H1 (cell line): ENCODE measurements around the gene PITPNM1. TPM values are rescaled to one million over a fixed set of nuclear protein-coding genes. Genes with fewer than 3 reads are reported as not detected.
"Not testable (repeated sequence)": the region's sequence is repeated elsewhere in the genome, so short reads cannot be mapped to it uniquely, and the experiment has no call there.

ENCODE experiments used
- CTCF ChIA-PET: fragments of 300-600 bp; sonication (Branson Sonifier 250); formaldehyde crosslinking; loops from one replicate; lab custom pipeline; 2021; ENCODE audit not compliant: partially characterized antibody; lab: Charles Lee
- POLR2A ChIA-PET: fragments of 300-600 bp; sonication (Branson Sonifier 250); formaldehyde crosslinking; loops from one replicate; lab custom pipeline; 2021; ENCODE audit warnings: inconsistent platforms; ENCODE audit not compliant: partially characterized antibody; lab: Charles Lee
- DNase-seq, 2 experiments: peaks; one replicate each; pipeline versions ENCODE4 v3.0.0 to v3.0.0-alpha.2; 2010 to 2022; ENCODE audit warnings: low spot score in 2 of 2, low read depth in 1 of 2, mixed read lengths in 1 of 2
- FAIRE-seq: peaks from 2 replicates; lab custom pipeline; 2011; peaks lifted over from hg19 to GRCh38; lab: Jason Lieb, UNC
- H2AFZ ChIP-seq: 2 replicates; pipeline ENCODE4 v1.8.1; 2012; ENCODE audit warnings: low read length, inconsistent platforms
- H2AK5ac ChIP-seq: 2 replicates; pipeline ENCODE4 v1.6.1; 2013; ENCODE audit warnings: low read depth, low read length
- H2BK120ac ChIP-seq: replicated peaks from 2 replicates; pipeline ENCODE3; 2013; ENCODE audit warnings: low read depth, low read length, inconsistent platforms
- H2BK12ac ChIP-seq: 2 replicates; pipeline ENCODE4 v1.6.1; 2013; ENCODE audit warnings: low read depth, low read length
- H2BK15ac ChIP-seq: 2 replicates; pipeline ENCODE4 v1.6.1; 2013; ENCODE audit warnings: low read length
- H2BK20ac ChIP-seq: 2 replicates; pipeline ENCODE4 v1.6.1; 2013; ENCODE audit warnings: low read length
- H2BK5ac ChIP-seq: 2 replicates; pipeline ENCODE4 v1.6.1; 2013; ENCODE audit warnings: low read depth, low read length
- H3K14ac ChIP-seq: 2 replicates; pipeline ENCODE4 v1.6.1; 2013; ENCODE audit warnings: inconsistent platforms; ENCODE audit not compliant: insufficient read length
- H3K18ac ChIP-seq: 2 replicates; pipeline ENCODE4 v1.6.1; 2013; ENCODE audit warnings: low read length; ENCODE audit errors: extremely low read depth
- H3K23ac ChIP-seq: 2 replicates; pipeline ENCODE4 v1.6.1; 2013; ENCODE audit warnings: inconsistent platforms; ENCODE audit not compliant: insufficient read length
- H3K23me2 ChIP-seq: 2 replicates; pipeline ENCODE4 v1.6.1; 2013; ENCODE audit warnings: low read depth, low read length
- H3K27ac ChIP-seq: 2 replicates; pipeline ENCODE4 v1.6.1; 2011; ENCODE audit warnings: low read depth, low read length, inconsistent platforms
- H3K27me3 ChIP-seq, 4 experiments: replicated peaks in 1 of 4; 1 replicate in 1 of 4; 2 replicates in 3 of 4; pipeline versions ENCODE4 v1.6.1 to v1.8.1; 2011 to 2013; ENCODE audit warnings: low read length in 3 of 4, mild to moderate bottlenecking in 3 of 4, inconsistent platforms in 2 of 4, mixed read lengths in 2 of 4, moderate library complexity in 1 of 4; ENCODE audit not compliant: control insufficient read depth in 3 of 4, insufficient read depth in 3 of 4; ENCODE audit errors: extremely low read depth in 1 of 4
- H3K36me3 ChIP-seq, 4 experiments: 2 replicates each; pipeline versions ENCODE4 v1.6.1 to v1.8.1; 2011 to 2013; ENCODE audit warnings: mild to moderate bottlenecking in 4 of 4, low read length in 3 of 4, moderate library complexity in 2 of 4, control low read depth in 1 of 4, inconsistent platforms in 1 of 4; ENCODE audit not compliant: insufficient read depth in 4 of 4, control insufficient read depth in 2 of 4
- H3K4ac ChIP-seq: replicated peaks from 2 replicates; pipeline ENCODE3; 2013; ENCODE audit warnings: low read length, low read depth, mixed read lengths, inconsistent platforms; ENCODE audit not compliant: insufficient read length
- H3K4me1 ChIP-seq, 4 experiments: replicated peaks in 1 of 4; 1 replicate in 1 of 4; 2 replicates in 3 of 4; pipeline versions ENCODE4 v1.6.1 to v1.8.1; 2011 to 2013; ENCODE audit warnings: low read length in 3 of 4, inconsistent platforms in 2 of 4, mixed read lengths in 1 of 4; ENCODE audit not compliant: insufficient read depth in 4 of 4, control insufficient read depth in 3 of 4
- H3K4me2 ChIP-seq, 2 experiments: 2 replicates each; pipeline versions ENCODE4 v1.6.1 to v1.8.1; 2011 to 2013; ENCODE audit warnings: low read depth in 2 of 2, low read length in 2 of 2, control low read depth in 1 of 2, inconsistent platforms in 1 of 2, mild to moderate bottlenecking in 1 of 2; ENCODE audit not compliant: insufficient read depth in 1 of 2
- H3K4me3 ChIP-seq, 4 experiments: fragments of 200-600, 300-600 bp in 1 of 4; sonication (generic), shearing (Covaris generic), sonication (Bioruptor Twin) in 1 of 4; 2 replicates each; pipeline versions ENCODE4 v1.5.1 to v1.8.1; 2011 to 2016; ENCODE audit warnings: low read length in 4 of 4, low read depth in 3 of 4, control low read depth in 2 of 4, inconsistent platforms in 2 of 4, mild to moderate bottlenecking in 2 of 4, mixed read lengths in 1 of 4, moderate library complexity in 1 of 4; ENCODE audit not compliant: insufficient read depth in 2 of 4; ENCODE audit errors: extremely low read depth in 1 of 4
- H3K56ac ChIP-seq: replicated peaks from 2 replicates; pipeline ENCODE3; 2013; ENCODE audit warnings: low read depth, mild to moderate bottlenecking, mixed read lengths, low read length, inconsistent platforms; ENCODE audit not compliant: insufficient read length
- H3K79me1 ChIP-seq: 2 replicates; pipeline ENCODE4 v1.6.1; 2013; ENCODE audit warnings: low read depth, low read length, control low read depth
- H3K79me2 ChIP-seq, 2 experiments: 2 replicates each; pipeline versions ENCODE4 v1.6.1 to v1.8.1; 2012 to 2013; ENCODE audit warnings: low read length in 2 of 2, mild to moderate bottlenecking in 2 of 2, inconsistent platforms in 1 of 2; ENCODE audit not compliant: insufficient read depth in 2 of 2, control insufficient read depth in 1 of 2
- H3K9ac ChIP-seq, 4 experiments: replicated peaks in 1 of 4; 1 replicate in 1 of 4; 2 replicates in 3 of 4; pipeline versions ENCODE4 v1.6.1 to v1.8.1; 2011 to 2013; ENCODE audit warnings: low read depth in 3 of 4, low read length in 3 of 4, control low read depth in 2 of 4, mild to moderate bottlenecking in 2 of 4, moderate library complexity in 2 of 4, inconsistent platforms in 1 of 4; ENCODE audit errors: extremely low read depth in 1 of 4
- H3K9me3 ChIP-seq, 2 experiments: 2 replicates each; pipeline versions ENCODE4 v1.6.1 to v1.8.1; 2012 to 2013; ENCODE audit warnings: mild to moderate bottlenecking in 2 of 2, moderate library complexity in 2 of 2, control low read depth in 1 of 2, inconsistent platforms in 1 of 2, low read depth in 1 of 2, low read length in 1 of 2, mixed read lengths in 1 of 2; ENCODE audit not compliant: insufficient read depth in 2 of 2
- H4K20me1 ChIP-seq, 2 experiments: replicated peaks in 1 of 2; 2 replicates each; pipeline versions ENCODE3 to v1.8.1; 2011 to 2013; ENCODE audit warnings: inconsistent platforms in 2 of 2, low read length in 2 of 2, mild to moderate bottlenecking in 1 of 2; ENCODE audit not compliant: insufficient read depth in 2 of 2, control insufficient read depth in 1 of 2
- H4K5ac ChIP-seq: 2 replicates; pipeline ENCODE4 v1.6.1; 2013; ENCODE audit warnings: low read length, low read depth, mixed read lengths, inconsistent platforms; ENCODE audit not compliant: insufficient read length
- H4K8ac ChIP-seq: 2 replicates; pipeline ENCODE4 v1.8.0; 2013; ENCODE audit warnings: mild to moderate bottlenecking, moderate library complexity, low read length, inconsistent platforms; ENCODE audit not compliant: insufficient read depth; ENCODE audit errors: extremely low read depth
- H4K91ac ChIP-seq: replicated peaks from 2 replicates; pipeline ENCODE3; 2013; ENCODE audit warnings: low read length, mixed read lengths, inconsistent platforms; ENCODE audit not compliant: insufficient read length
- WGBS, 2 experiments: shearing (Covaris generic) in 1 of 2; methylation state at CpG; one replicate each; pipeline versions ENCODE4 v1.1.6 to v1.1.7; 2013 to 2015; ENCODE audit warnings: low lambda C conversion rate in 2 of 2, mixed read lengths in 2 of 2, inconsistent platforms in 1 of 2, low coverage in 1 of 2, missing lambda C conversion rate in 1 of 2; ENCODE audit not compliant: insufficient replicate concordance in 2 of 2, insufficient coverage in 1 of 2, insufficient read length in 1 of 2; ENCODE audit errors: extremely low coverage in 1 of 2, missing lambda C conversion rate in 1 of 2; 5-methylcytosine and 5-hydroxymethylcytosine counted together
- polyA plus RNA-seq, 7 experiments: library from polyadenylated mRNA; depleted of rRNA in 3 of 7; stranded (reverse) in 5 of 7; unstranded in 2 of 7; fragments of >200 nt in 5 of 7; fragments of 200-250 nt in 2 of 7; gene quantifications; 1 replicate in 5 of 7; 2 replicates in 1 of 7; 4 replicates in 1 of 7; pipeline versions ENCODE4 v1.2.1 to v1.2.3, GENCODE V29; 2011 to 2013; ENCODE audit warnings: missing spikeins in 2 of 7, mixed read lengths in 2 of 7
- total RNA-seq: library from RNA; stranded (reverse); fragmentation: NEBNext Ultra II Directional; extraction: Animal tissue kit (Norgen Biotek cat#: 25700); gene quantifications from 2 replicates; pipeline ENCODE4 v1.2.1, GENCODE V29; 2021

Gene PITPNM1
- total and polyA plus RNA-seq, 2 of the 8 experiments (the other 6 are each of a cell fraction or from before 2014, with no cell fraction given) = 27.2 to 52.7 TPM

DNA sequence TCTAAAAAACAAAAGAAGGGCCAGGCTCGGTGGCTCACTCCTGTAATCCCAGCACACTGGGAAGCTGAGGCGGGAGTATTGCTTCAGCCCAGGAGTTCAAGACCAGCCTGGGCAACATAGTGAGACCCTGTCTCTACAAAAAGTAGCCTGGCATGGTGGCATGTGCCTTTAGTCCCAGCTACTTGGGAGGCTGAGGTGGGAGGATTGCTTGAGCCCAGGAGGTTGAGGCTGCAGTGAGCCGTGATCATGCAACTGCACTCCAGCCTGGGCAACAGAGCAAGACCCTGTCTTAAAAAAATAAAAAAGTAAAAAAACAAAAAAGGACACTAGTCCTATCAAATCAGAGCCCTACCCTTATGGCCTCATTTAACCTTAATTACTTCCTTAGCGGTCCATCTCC, 6.4 kb upstream of the PITPNM1 start:
- H4K5ac ChIP-seq, H4K91ac ChIP-seq, H3K14ac ChIP-seq, H3K9ac ChIP-seq, H3K18ac ChIP-seq, H3K79me1 ChIP-seq, H3K79me2 ChIP-seq, H3K27ac ChIP-seq, FAIRE-seq, POLR2A ChIA-PET, H4K8ac ChIP-seq, H3K9me3 ChIP-seq, H2BK120ac ChIP-seq, H3K4me2 ChIP-seq, H3K36me3 ChIP-seq, H2AK5ac ChIP-seq, H2AFZ ChIP-seq, H3K4me3 ChIP-seq, H2BK12ac ChIP-seq, H3K27me3 ChIP-seq, H3K4ac ChIP-seq, H3K56ac ChIP-seq, H2BK20ac ChIP-seq, H4K20me1 ChIP-seq, DNase-seq, H3K23ac ChIP-seq, H2BK15ac ChIP-seq, H2BK5ac ChIP-seq: not testable (repeated sequence)
- peaks cover 10% of the 10 kb centered on the region for H3K23me2 ChIP-seq
- CTCF ChIA-PET = interaction anchor here (0.6 to 0.9 kb wide), 3 partner anchors 19 to 194 kb away, joined by 3 to 4 read pairs (median 3); no protein-coding TSS in a partner anchor
- WGBS, 2 experiments = 86% methylated on average over 4 of the region's 4 CpGs; no CpG with 5 or more reads in 1 of the 2 experiments
- H3K4me1 ChIP-seq = peaks cover 0 to 11% (median 3%) of the 10 kb centered on the region in 4 experiments; a peak in 6 of 7 replicates
